Hepatocyte (in vitro differentiated cells): Measurements from ENCODE around the gene SPACA9.
A peak's percentile ranks its signal among the peaks of the same experiment; 100 is the strongest.

Experiments
- CTCF ChIP-seq: fragments of 200-600 bp; sonication (generic); IDR thresholded peaks from 2 replicates; pipeline ENCODE4 v1.5.1; 2016; ENCODE audit warnings: antibody characterized with exemption, mild to moderate bottlenecking; ENCODE audit not compliant: poor library complexity
- EZH2 ChIP-seq: fragments of 200-600 bp; sonication (generic); IDR thresholded peaks from 2 replicates; pipeline ENCODE4 v1.6.1; 2016; ENCODE audit warnings: antibody characterized with exemption, mild to moderate bottlenecking, borderline replicate concordance

GRCh38 chr9:132857616-132858342 lies 20.9 kb upstream of the SPACA9 start:
- no peak for TF ChIP-seq EZH2
- peak; percentile 14 for TF ChIP-seq CTCF
